Urinary bladder (tissue), 4 donors: ENCODE data around the gene KDM7A. TPM values are rescaled to one million over a fixed set of nuclear protein-coding genes. Genes with fewer than 3 reads are reported as not detected.

Experiments
- DNase-seq: peaks from one replicate; pipeline ENCODE4 v3.0.0-alpha.2; 2015; ENCODE audit errors: extremely low spot score
- H3K27ac ChIP-seq: one replicate; pipeline ENCODE4 v1.5.1; 2013; ENCODE audit warnings: low read depth, mild to moderate bottlenecking, moderate library complexity
- H3K36me3 ChIP-seq: one replicate; pipeline ENCODE4 v1.6.1; 2013; ENCODE audit warnings: mild to moderate bottlenecking, moderate library complexity; ENCODE audit not compliant: insufficient read depth
- H3K4me1 ChIP-seq: one replicate; pipeline ENCODE4 v1.6.1; 2013; ENCODE audit warnings: mild to moderate bottlenecking, moderate library complexity; ENCODE audit not compliant: insufficient read depth
- H3K4me3 ChIP-seq: one replicate; pipeline ENCODE4 v1.5.1; 2013; ENCODE audit warnings: low read depth, low read length
- WGBS: extraction: QIAGEN DNeasy Blood & Tissue Kit; methylation state at CpG from one replicate; pipeline ENCODE4 v1.1.7; 2013; 5-methylcytosine and 5-hydroxymethylcytosine counted together
- polyA plus RNA-seq: library from polyadenylated mRNA; stranded (reverse); fragments of 200-250 nt; gene quantifications from one replicate; pipeline ENCODE4 v1.2.3, GENCODE V29; 2013
- small RNA-seq: library from RNA; depleted of rRNA; stranded (forward); fragments of <200 nt; gene quantifications from one replicate; pipeline ENCODE3, GENCODE V24; 2014
- total RNA-seq: library from RNA; depleted of rRNA; stranded (reverse); fragments of >200 nt; gene quantifications from one replicate; pipeline ENCODE4 v1.2.3, GENCODE V29; 2014
- donor health status: healthy with polysubstance abuse.
- donor health status: healthy.

The KDM7A gene
- total and polyA plus RNA-seq, 2 donors, result 5.7 to 13.9 TPM

- Histone ChIP-seq H3K4me3 (no peak overlapping the region), H3K27ac (no peak overlapping the region), H3K4me1 (no peaks in the 10 kb centered on the region), H3K36me3 (no peaks in the 10 kb centered on the region)
- WGBS, result 89% methylated on average over 10 of the region's 10 CpGs
- no peak for DNase-seq
Measured at GRCh38 chr7:140042386-140042670, 134.5 kb downstream of the KDM7A start.

GRCh38 chr7:140041659-140042385 lies 135.0 kb downstream of the KDM7A start:
- H3K27ac ChIP-seq, result no peak overlapping the region
- H3K4me1 ChIP-seq, result no peaks in the 10 kb centered on the region
- no peak overlapping the region for H3K4me3 ChIP-seq
- DNase-seq, result no peak
- WGBS, result 87% methylated on average over 12 of the region's 12 CpGs
- H3K36me3 ChIP-seq, result no peaks in the 10 kb centered on the region

GRCh38 chr7:140039896-140040295 lies 136.9 kb downstream of the KDM7A start:
- no peak for DNase-seq
- 96% methylated on average over 12 of the region's 12 CpGs for WGBS
- H3K4me1 ChIP-seq, result no peaks in the 10 kb centered on the region
- H3K27ac ChIP-seq, result no peak overlapping the region
- no peaks in the 10 kb centered on the region for H3K36me3 ChIP-seq
- H3K4me3 ChIP-seq, result no peak overlapping the region

- no peak for DNase-seq
- 72% methylated on average over 7 of the region's 7 CpGs for WGBS
- no peaks in the 10 kb centered on the region for H3K4me1 ChIP-seq
- no peak overlapping the region for H3K4me3 ChIP-seq
- no peaks in the 10 kb centered on the region for H3K36me3 ChIP-seq
- H3K27ac ChIP-seq, result no peak overlapping the region
Measured at GRCh38 chr7:140039066-140039465, 137.7 kb downstream of the KDM7A start.

GRCh38 chr7:140036224-140036962 lies 140.4 kb downstream of the KDM7A start:
- no peaks in the 10 kb centered on the region for H3K4me1 ChIP-seq
- H3K27ac ChIP-seq, result no peak overlapping the region
- no peaks in the 10 kb centered on the region for H3K36me3 ChIP-seq
- H3K4me3 ChIP-seq, result no peak overlapping the region
- no peak for DNase-seq
- 81% methylated on average over 11 of the region's 11 CpGs for WGBS

- Histone ChIP-seq H3K36me3 (no peaks in the 10 kb centered on the region), H3K27ac (no peak overlapping the region), H3K4me1 (no peaks in the 10 kb centered on the region), H3K4me3 (no peak overlapping the region)
- WGBS, result 85% methylated on average over 4 of the region's 7 CpGs
- no peak for DNase-seq
Measured at GRCh38 chr7:140035400-140036223, 141.2 kb downstream of the KDM7A start.

Small RNA genes within 50 kb of the gene (small RNA-seq; reads per million reads assigned to genes)
- gene RF00019 (not detected), gene RNU6-797P (not detected)

Other genes with a start within 250 kb of the KDM7A start
- 33.0 TPM for gene PARP12, start 114.0 kb downstream of the KDM7A start, total RNA-seq
- 13.4 TPM for gene PARP12, start 114.0 kb downstream of the KDM7A start, polyA plus RNA-seq
- 99.4 TPM for gene SLC37A3, start 221.5 kb upstream of the KDM7A start, total RNA-seq
- 23.5 TPM for gene SLC37A3, start 221.5 kb upstream of the KDM7A start, polyA plus RNA-seq
- 1.7 TPM for gene RAB19, start 227.1 kb upstream of the KDM7A start, total RNA-seq
- gene RAB19, start 227.1 kb upstream of the KDM7A start, polyA plus RNA-seq, result 0.10 TPM